ENCODE measurements around the gene SLC18B1. TPM values are rescaled to one million over a fixed set of nuclear protein-coding genes. Genes with fewer than 3 reads are reported as not detected.

The SLC18B1 gene
- total RNA-seq, 2 experiments from 2014 or later: 5.8 to 6.0 TPM

- DNase-seq (ENCODE audit: low spot score): no peak
- BruUV-seq (replicated peaks): no TSS peak
- no peaks in the 10 kb centered on the region for H4K20me1 ChIP-seq (ENCODE audit: insufficient read depth, low read length)
- no peaks in the 10 kb centered on the region for H3K9me3 ChIP-seq (ENCODE audit: low read length)
- H3K36me3 ChIP-seq (ENCODE audit: insufficient read depth, low read length): no peaks in the 10 kb centered on the region
- H3K79me2 ChIP-seq (ENCODE audit: insufficient read depth, low read depth, low read length): no peaks in the 10 kb centered on the region
- H3K4me3 ChIP-seq (ENCODE audit: low read depth, low read length, poor library complexity, severe bottlenecking): no peak overlapping the region
- CTCF ChIA-PET (ENCODE audit: unreplicated experiment): no interaction called here
- intact Hi-C loops (cut with micrococcal nuclease; ENCODE audit: unreplicated experiment): no loop called here
- TF ChIP-seq CTCF (conservative IDR thresholded peaks at IDR 0.05; ENCODE audit: low read length): no peak
- no peak for TF ChIP-seq EZH2phosphoT487 (IDR thresholded peaks at IDR 0.05; ENCODE audit: borderline replicate concordance, low read depth, low read length)
- POLR2A ChIA-PET: interaction anchor here (0.7 to 1.6 kb wide), 2 partner anchors 9 to 138 kb away, joined by 3 to 5 read pairs; no protein-coding TSS in a partner anchor
- no peaks in the 10 kb centered on the region for H3K4me1 ChIP-seq (ENCODE audit: insufficient read depth, low read length, poor library complexity, severe bottlenecking)
- no peak overlapping the region for H3K27ac ChIP-seq (ENCODE audit: low read depth, low read length, poor library complexity, severe bottlenecking)
- no peaks in the 10 kb centered on the region for H3K9me2 ChIP-seq (ENCODE audit: insufficient read depth, low read length)
- H2AFZ ChIP-seq (ENCODE audit: low read length): no peak overlapping the region
- no peak overlapping the region for H3K4me2 ChIP-seq (ENCODE audit: low read length)
Measured at GRCh38 chr6:132733283-132733682, 65.2 kb downstream of the SLC18B1 start.

- H3K9me2 ChIP-seq (ENCODE audit: insufficient read depth, low read length): no peaks in the 10 kb centered on the region
- H3K79me2 ChIP-seq (ENCODE audit: insufficient read depth, low read depth, low read length): no peaks in the 10 kb centered on the region
- no peak for TF ChIP-seq CTCF (conservative IDR thresholded peaks at IDR 0.05; ENCODE audit: low read length)
- H3K9me3 ChIP-seq (ENCODE audit: low read length): no peaks in the 10 kb centered on the region
- H3K27ac ChIP-seq (ENCODE audit: low read depth, low read length, poor library complexity, severe bottlenecking): no peak overlapping the region
- BruUV-seq (replicated peaks): no TSS peak
- no peak overlapping the region for H3K4me3 ChIP-seq (ENCODE audit: low read depth, low read length, poor library complexity, severe bottlenecking)
- peaks cover 1% of the 10 kb centered on the region for H3K4me1 ChIP-seq (ENCODE audit: insufficient read depth, low read length, poor library complexity, severe bottlenecking)
- H3K36me3 ChIP-seq (ENCODE audit: insufficient read depth, low read length): no peaks in the 10 kb centered on the region
- intact Hi-C loops (cut with micrococcal nuclease; ENCODE audit: unreplicated experiment): no loop called here
- no peak overlapping the region for H2AFZ ChIP-seq (ENCODE audit: low read length)
- H3K4me2 ChIP-seq (ENCODE audit: low read length): no peak overlapping the region
- H4K20me1 ChIP-seq (ENCODE audit: insufficient read depth, low read length): no peaks in the 10 kb centered on the region
- ChIA-PET POLR2A (interaction anchor here (0.6 kb wide), 1 partner anchor 61 kb away, joined by 5 read pairs; no protein-coding TSS in a partner anchor), CTCF (ENCODE audit: unreplicated experiment) (no interaction called here)
- no peak for DNase-seq (ENCODE audit: low spot score)
Measured at GRCh38 chr6:132731086-132731485, 67.4 kb downstream of the SLC18B1 start.

GRCh38 chr6:132730560-132730959 lies 67.9 kb downstream of the SLC18B1 start:
- TF ChIP-seq CTCF (conservative IDR thresholded peaks at IDR 0.05; ENCODE audit: low read length) (no peak), EZH2phosphoT487 (IDR thresholded peaks at IDR 0.05; ENCODE audit: borderline replicate concordance, low read depth, low read length) (no peak)
- peaks cover 6% of the 10 kb centered on the region for H3K4me1 ChIP-seq (ENCODE audit: insufficient read depth, low read length, poor library complexity, severe bottlenecking)
- POLR2A ChIA-PET: interaction anchor here (1.5 kb wide), 1 partner anchor 11 kb away, joined by 3 read pairs; no protein-coding TSS in a partner anchor
- CTCF ChIA-PET (ENCODE audit: unreplicated experiment): no interaction called here
- H3K9me3 ChIP-seq (ENCODE audit: low read length): no peaks in the 10 kb centered on the region
- H3K4me2 ChIP-seq (ENCODE audit: low read length): no peak overlapping the region
- no peaks in the 10 kb centered on the region for H3K79me2 ChIP-seq (ENCODE audit: insufficient read depth, low read depth, low read length)
- no TSS peak for BruUV-seq (replicated peaks)
- H3K36me3 ChIP-seq (ENCODE audit: insufficient read depth, low read length): no peaks in the 10 kb centered on the region
- H3K4me3 ChIP-seq (ENCODE audit: low read depth, low read length, poor library complexity, severe bottlenecking): no peak overlapping the region
- H3K9me2 ChIP-seq (ENCODE audit: insufficient read depth, low read length): no peaks in the 10 kb centered on the region
- H3K27ac ChIP-seq (ENCODE audit: low read depth, low read length, poor library complexity, severe bottlenecking): no peak overlapping the region
- no peak overlapping the region for H2AFZ ChIP-seq (ENCODE audit: low read length)
- DNase-seq (ENCODE audit: low spot score): no peak
- intact Hi-C loops (cut with micrococcal nuclease; ENCODE audit: unreplicated experiment): no loop called here
- H4K20me1 ChIP-seq (ENCODE audit: insufficient read depth, low read length): no peaks in the 10 kb centered on the region
